NK-92 (cell line): ENCODE data around the gene EIF2S3.
"Not testable (repeated sequence)": the region's sequence is repeated elsewhere in the genome, so short reads cannot be mapped to it uniquely, and the experiment has no call there.

ENCODE experiments used
- DNase-seq: peaks from one replicate; lab custom pipeline; 2025; ENCODE audit not compliant: unreplicated experiment; lab: John Stamatoyannopoulos, UW

Gene EIF2S3

DNA sequence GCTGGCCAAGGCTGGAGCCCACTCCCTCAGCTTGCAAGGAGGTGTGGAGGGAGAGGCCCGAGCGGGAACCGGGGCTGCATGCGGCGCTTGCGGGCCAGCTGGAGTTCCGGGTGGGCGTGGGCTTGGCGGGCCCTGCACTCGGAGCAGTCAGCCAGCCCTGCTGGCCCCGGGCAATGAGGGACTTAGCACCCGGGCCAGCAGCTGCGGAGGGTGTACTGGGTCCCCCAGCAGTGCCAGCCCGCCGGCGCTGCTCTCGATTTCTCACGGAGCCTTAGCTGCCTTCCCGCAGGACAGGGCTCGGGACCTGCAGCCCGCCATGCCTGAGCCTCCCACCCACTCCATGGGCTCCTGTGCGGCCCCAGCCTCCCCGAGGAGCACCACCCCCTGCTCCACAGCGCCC, 5.1 kb upstream of the EIF2S3 start:
- DNase-seq = not testable (repeated sequence)

DNA sequence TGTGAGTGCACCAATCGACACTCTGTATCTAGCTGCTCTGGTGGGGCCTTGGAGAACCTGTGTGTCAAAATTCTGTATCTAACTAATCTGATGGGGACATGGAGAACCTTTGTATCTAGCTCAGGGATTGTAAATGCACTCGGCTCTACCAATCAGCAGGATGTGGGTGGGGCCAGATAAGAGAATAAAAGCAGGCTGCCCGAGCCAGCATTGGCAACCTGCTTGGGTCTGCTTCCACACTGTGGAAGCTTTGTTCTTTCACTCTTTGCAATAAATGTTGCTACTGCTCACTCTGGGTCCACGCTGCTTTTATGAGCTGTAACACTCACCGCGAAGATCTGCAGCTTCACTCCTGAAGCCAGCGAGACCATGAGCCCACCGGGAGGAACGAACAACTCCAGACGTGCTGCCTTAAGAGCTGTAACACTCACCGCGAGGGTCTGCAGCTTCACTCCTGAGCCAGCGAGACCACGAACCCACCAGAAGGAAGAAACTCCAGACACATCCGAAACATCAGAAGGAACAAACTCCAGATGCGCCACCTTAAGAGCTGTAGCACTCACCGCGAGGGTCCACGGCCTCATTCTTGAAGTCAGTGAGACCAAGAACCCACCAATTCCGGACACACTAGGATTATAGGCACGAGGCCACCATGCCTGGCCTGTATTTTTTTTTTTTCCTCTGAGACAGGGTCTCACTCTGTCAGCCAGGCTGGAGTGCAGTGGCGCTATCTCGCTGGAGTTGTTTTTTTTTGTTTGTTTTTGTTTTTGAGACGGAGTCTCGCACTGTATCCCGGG, 4.0 kb upstream of the EIF2S3 start:
- DNase-seq = not testable (repeated sequence)

DNA sequence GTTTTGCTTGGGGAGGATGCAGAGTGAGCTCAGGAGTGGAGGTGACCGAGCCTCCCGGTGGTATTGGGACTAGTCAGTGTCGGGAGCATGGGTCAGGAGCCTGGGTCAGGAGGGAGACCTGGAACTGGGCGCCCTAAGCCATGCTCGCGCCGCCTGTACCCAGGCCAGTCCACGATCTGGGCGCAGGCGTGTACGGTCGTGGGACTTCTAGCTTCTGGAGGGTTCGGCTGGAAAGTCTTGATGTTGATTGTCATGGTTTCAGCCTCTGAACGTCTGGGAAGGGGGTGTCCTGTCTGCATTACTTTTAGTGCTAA, 244 bp downstream of the EIF2S3 start:
- DNase-seq = no peak

DNA sequence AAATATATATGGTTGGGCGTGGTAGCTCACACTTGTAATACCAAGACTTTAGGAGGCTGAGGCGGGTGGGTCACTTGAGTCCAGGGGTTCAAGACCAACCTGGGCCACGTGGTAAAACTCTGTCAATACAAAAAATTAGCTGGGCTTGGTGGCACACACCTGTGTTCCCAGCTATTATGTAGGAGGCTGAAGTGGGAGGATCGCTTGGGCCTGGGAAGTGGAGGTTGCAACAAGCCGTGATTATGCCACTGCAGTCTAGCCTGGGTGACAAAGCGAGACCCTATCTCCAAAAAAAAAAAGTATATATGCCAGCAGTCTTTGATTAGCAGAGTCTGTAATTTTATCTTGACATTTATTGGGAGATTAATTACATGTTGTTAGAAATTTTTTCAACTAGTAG, 8.7 kb downstream of the EIF2S3 start:
- DNase-seq = no peak

DNA sequence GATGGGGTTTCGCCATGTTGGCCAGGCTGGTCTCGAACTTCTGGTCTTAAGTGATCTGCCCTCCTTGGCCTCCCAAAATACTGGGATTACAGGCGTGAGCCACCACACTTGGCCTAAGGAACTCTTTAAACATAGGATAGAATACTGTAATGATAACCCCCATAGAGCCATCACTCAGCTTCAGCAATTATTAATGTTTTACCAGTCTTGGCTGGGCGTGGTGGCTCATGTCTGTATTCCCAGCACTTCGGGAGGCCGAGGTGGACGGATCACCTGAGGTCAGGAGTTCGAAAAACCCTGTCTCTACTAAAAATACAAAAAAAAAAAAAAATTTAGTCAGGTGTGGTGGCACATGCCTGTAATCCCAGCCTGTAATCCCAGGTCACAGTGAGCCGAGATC, 15.1 kb downstream of the EIF2S3 start:
- DNase-seq = no peak

DNA sequence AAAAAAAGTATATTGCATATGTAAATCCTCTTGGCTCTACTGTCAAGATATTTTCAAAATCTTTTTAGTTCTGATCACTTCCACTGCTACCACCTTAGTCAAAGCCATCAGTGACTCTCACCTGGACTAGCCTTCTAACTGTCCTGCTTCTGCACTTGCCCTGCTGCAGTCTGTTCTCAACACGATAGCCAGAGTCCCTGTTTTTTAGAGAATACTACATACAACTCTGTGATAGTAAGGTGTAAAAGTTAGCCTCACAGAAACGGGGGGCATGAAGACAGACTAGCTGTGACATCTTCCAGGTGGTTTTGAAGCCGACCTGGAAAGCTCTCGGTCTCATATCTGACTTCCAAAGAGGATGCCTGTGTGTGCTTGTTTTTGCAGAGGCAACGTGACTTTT, 24.7 kb downstream of the EIF2S3 start:
- no peak for DNase-seq

DNA sequence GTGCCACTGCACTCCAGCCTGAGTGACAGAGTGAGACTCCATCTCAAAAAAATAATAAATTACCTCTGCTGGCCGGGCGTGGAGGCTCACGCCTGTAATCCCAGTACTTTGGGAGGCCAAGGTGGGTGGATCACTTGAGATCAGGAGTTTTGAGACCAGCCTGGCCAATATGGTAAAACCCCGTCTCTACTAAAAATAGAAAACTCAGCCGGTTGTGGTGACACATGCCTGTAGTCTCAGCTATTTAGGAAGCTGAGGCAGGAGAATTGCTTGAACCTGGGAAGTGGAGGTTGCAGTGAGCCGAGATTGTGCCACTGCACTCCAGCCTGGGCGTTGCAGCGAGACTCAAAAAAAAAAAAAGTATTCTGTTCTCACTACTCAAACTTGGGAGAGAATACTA, 25.5 kb downstream of the EIF2S3 start:
- DNase-seq = not testable (repeated sequence)

DNA sequence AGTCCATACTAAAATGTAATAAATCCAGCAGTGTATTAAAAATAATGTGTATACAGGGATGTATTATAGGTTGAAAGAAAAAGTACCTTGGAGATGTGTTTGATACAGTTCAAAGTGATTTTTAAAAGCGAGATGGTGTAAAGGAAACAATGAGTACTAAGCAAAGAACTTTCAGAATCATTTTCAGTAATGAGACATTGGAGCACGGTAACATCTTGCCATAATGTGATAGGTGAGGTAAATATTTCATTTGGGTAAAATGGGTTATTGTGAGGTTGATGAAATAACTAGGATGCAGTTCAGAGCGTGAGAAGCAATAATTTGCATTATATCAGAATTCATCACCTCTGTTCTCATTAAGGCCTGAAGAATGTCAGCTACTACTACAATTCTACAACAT, 25.9 kb downstream of the EIF2S3 start:
- DNase-seq = no peak

DNA sequence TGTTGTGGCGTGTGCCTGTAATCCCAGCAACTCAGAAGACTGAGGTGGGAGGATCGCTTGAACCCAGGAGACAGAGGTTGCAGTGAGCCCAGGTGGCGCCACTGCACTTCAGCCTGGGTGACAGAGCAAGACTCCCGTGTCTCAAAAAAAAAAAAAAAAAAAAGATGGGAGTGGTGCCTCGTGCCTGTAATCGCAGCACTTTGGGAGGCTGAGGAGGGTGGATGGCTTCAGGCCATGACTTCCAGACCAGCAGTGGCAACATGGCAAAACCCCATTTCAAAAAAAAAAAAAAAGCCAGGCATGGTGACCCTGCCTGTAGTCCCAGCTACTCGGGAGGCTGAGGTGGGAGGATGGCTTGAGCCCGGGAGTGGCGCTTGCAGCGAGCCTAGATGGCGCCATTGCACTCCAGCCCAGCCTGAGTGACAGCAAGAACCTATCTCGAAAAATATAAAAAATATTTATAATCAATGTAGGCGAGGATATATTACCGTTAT, 27.0 kb downstream of the EIF2S3 start:
- no peak for DNase-seq

DNA sequence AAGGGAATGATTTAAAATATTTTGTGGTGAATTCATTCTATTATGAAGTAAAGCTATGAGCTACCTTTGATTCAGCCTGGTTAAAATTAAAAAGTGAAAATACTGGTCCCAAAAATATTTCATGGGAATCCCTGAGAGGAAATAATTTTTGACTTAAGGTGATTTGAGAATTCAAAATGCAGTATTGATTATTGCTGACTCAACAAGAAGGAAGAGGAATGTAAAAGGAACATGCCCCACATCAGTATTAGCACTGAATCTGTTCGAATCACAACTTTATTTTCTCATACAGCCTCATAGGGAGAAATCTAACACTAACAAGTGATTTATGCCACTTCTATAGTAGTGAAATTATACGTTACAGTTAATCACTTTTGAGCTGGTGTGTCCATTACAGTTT, 27.7 kb downstream of the EIF2S3 start:
- DNase-seq = no peak

DNA sequence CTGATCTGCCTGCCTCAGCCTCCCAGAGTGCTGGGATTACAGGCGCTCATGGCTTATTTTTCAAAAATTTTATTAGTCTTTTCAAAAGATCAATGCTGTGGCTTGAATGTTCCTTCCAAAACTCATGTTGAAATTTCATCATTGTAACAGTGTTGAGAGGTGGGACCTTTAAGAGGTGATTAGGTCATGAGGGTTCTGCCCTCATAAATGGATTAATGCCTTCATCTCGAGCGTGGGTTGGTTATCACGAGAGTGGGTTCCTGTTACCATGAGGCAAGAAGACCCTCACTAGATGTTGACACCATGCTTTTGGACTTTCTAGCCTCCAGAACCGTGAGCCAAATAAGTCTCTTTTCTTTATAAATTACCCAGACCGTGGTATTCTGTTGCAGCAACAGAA, 30.3 kb downstream of the EIF2S3 start:
- DNase-seq = no peak

DNA sequence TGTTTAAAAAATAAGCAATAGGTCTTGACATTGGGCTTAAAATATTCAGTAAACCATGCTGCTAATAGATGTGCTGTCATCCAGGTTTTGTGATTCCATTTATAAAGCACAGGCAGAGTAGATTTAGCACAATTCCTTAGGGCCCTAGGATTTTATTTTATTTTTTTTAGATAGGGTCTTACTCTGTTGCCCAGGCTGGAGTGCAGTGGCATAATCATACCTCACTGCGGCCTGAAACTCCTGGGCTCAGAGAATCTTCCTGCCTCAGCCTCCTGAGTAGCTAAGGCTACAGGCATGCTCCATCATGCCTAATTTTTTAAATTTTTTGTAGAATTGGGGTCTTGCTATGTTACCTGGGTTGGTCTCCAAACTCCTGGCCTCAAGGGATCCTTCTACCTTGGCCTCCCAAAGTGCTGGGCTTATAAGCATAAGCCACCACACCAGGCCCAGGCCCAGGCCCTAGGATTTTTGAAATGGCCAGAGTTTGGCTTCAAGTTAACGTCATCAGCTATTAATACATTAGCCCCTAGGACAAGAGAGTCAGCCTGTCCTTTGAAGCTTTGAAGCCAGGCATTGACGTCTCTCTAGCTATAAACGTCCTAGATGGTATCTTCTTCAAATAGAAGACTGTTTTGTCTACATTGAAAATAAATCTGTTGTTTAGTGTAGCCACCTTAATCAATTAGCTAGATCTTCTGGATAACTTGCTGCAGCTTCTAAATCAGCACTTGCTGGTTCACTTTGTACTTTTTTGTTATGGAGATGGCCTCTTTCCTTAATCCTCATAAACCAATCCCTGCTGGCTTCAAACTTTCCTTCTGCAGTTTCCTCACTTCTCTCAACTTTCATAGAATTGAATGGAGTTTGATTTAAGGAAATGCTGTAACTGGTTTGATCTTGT, 35.8 kb downstream of the EIF2S3 start:
- no peak for DNase-seq

DNA sequence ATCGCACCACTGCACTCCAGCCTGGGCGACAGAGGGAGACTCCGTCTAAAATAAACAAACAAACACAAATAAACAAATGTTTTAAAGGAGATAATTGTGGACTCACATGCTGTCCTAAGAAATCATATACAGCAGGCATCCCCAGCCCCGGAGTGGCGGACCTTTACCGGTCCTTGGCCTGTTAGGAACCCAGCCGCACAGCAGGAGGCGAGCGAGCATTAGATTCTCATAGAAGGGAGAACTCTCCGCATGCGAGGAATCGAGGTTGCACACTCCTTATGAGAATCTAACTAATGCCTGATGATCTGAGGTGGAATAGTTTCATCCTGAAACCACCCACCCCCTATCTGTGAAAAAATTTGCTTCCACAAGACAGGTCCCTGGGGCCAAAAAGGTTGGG, 39.0 kb downstream of the EIF2S3 start:
- no peak for DNase-seq

DNA sequence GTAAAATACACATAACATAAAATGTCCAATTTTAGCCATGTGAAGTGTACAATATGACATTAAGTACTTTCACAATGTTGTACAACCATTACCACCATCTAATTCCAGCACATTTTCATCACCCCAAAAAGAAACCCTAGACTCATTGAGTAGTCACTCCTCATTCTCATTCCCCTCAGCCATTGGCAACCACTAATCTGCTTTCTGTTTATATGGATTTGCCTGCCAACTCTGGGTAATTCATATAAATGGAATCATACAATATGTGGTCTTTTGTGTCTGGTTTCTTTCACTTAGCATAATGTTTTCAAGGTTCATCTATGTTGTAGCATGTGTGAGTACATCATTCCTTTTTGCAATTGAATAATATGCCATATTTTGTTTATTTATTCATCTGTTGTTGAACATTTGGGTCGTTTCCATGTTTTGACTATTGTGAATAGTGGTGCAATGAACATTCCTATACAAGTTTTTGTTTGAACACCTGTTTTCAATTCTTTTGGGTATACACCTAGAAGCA, 43.0 kb downstream of the EIF2S3 start:
- DNase-seq = no peak

DNA sequence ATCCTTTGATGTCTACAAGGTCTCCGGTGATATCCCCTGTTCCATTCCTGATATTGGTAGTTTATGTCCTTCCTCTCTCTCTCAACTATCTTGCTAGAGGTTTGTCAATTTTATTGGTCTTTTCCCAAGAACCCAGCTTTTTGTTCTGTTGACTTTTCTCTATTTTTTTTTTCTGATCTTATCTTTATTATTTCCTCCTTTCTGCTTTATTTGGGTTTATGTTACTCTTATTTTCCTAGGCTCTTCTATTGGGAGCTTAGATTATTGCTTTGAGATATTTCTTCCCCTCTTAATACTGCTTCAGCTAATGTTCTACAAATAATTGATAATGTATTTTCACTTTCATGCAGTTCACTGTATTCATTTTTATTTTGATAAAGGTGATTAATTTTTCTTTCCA, 44.2 kb downstream of the EIF2S3 start:
- DNase-seq = no peak

DNA sequence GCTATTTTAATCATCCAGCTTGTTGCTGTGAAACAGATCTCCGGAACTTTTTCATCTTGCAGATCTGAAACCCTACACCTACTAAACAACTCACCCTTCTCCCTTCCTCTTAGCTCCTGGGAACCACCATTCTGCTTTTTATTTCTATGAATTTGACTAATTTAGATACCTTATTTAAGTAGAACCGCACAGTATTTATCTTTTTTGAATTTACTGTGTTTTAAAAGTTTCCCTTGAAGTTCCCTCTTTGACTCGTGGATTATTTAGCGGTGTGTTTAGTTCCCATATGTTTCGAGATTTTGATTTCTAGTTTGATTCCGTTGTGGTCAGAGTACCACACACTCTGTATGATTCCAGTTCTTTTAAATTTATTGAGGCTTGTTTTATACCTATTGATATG, 44.6 kb downstream of the EIF2S3 start:
- no peak for DNase-seq

DNA sequence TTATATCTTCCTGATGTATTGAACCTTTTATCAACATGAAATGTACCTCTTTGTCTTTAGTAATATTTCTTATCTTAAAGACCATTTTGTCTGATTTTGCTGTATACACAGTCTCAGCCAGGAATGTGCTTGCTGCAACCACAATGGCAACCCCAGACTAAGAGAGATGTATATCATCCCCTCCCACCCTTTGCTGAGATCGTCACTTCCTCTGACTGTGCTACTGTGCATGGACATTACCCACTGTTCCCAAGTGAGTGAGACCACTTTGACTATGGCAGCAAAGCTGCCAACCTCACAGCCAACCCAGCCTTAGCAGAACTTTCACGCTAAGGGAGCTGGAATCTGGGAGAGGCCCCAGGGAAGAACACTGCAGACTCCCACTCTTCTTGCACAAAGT, 46.0 kb downstream of the EIF2S3 start:
- DNase-seq = no peak

DNA sequence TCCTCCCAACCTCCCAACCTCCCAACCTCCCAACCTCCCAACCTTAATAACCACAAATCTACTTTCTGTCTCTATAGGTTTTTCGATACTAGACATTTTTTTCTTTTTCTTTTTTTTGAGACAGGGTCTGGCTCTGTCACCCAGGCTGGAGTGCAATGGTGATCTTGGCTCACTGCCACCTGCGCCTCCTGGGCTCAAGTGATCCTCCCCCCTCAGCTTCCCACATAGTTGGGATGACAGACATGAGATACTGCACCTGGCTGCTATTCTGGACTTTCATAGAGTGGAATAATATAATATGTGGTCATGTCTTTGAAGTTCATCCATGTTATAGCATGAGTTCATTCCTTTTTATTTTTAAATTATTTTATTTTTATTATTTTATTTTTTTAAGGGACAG, 55.3 kb downstream of the EIF2S3 start:
- no peak for DNase-seq

DNA sequence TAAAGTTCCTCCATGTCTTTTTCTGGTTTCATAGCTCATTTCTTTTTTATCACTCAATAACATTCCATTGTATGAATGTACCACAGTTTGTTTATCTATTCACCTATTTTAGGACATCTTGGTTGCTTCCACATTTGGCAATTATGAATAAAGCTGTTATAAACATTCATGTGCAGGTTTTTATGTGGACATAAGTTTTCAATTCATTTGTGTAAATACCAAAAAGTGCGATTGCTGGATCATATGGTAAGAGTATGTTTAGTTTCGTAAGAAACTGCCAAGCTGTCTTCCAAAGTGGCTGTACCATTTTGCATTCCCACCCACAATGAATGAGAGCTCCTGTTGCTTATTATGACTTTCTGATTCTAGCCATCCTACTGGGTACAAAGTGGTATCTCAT, 58.4 kb downstream of the EIF2S3 start:
- no peak for DNase-seq

DNA sequence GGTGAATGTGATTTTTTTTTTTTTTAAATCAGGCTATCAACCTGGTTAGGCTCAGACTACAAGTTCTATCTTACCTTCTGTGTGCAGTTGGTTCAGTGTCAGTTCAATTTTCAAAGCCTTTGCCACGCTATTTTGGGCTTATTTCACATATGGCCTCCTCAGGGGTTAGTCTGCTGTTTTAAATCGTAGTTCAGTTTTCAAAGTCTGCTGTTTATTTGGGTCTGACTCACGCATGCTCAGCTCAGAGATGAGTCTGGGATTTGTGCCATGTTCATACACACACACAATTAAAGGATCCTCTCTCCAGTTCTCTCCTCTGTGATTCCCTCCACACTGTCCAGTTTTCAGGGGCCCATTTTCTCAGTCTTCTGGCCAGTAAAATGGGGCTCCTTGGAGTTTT, 62.5 kb downstream of the EIF2S3 start:
- no peak for DNase-seq

DNA sequence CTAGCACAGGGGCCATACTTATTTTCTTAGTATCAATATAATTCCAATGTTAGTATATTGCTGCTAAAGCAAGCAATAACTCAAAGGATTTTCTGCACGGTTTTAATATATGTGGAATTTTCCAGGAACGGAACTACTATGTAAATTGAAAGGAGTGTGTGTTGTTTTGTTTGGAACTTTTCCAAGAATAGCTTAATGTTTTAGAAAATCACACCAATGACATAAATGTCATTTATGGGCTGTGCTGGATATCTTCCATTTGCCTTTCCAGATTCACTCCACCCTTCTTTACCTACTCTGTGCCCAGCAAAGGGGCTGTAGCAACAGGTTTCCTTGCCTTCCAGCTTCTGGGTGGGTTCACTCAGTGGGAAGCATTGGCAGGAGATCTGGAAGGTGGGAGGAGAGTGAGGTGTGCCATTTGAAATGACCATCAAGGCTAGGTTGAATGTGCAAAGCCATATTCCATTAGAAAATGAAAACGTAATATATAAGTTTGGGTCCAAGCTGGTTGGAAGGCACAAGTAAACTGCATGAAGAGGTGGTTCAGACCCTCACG, 69.6 kb downstream of the EIF2S3 start:
- no peak for DNase-seq
